IPS-20b (cell line): ENCODE measurements around the gene ENTPD7.
A peak's percentile ranks its signal among the peaks of the same experiment; 100 is the strongest.
"Not testable (repeated sequence)": the region's sequence is repeated elsewhere in the genome, so short reads cannot be mapped to it uniquely, and the experiment has no call there.

Experiments used
- H3K27ac ChIP-seq: one replicate; pipeline ENCODE4 v1.5.1; 2013; ENCODE audit warnings: low read length
- H3K27me3 ChIP-seq: 2 replicates; pipeline ENCODE4 v1.6.1; 2013; ENCODE audit warnings: mild to moderate bottlenecking, low read length, inconsistent platforms; ENCODE audit not compliant: insufficient read depth
- H3K36me3 ChIP-seq: 2 replicates; pipeline ENCODE4 v1.6.1; 2013; ENCODE audit warnings: low read depth, mild to moderate bottlenecking, inconsistent platforms, low read length, moderate library complexity; ENCODE audit not compliant: insufficient read depth
- H3K4me1 ChIP-seq: 2 replicates; pipeline ENCODE4 v1.6.1; 2013; ENCODE audit warnings: mild to moderate bottlenecking, control low read depth, inconsistent platforms, low read length, moderate library complexity; ENCODE audit not compliant: insufficient read depth
- H3K4me3 ChIP-seq: 2 replicates; pipeline ENCODE4 v1.5.1; 2013; ENCODE audit warnings: mild to moderate bottlenecking, low read length, inconsistent platforms
- H3K9ac ChIP-seq: 2 replicates; pipeline ENCODE4 v1.6.1; 2013; ENCODE audit warnings: low read depth, mild to moderate bottlenecking, inconsistent platforms, low read length, moderate library complexity
- H3K9me3 ChIP-seq: 2 replicates; pipeline ENCODE4 v1.6.1; 2013; ENCODE audit warnings: mild to moderate bottlenecking, low read depth, low read length, inconsistent platforms; ENCODE audit not compliant: insufficient read depth

ENTPD7 gene

GRCh38 chr10:99708428-99709012, 49.2 kb downstream of the ENTPD7 start:
- Histone ChIP-seq H3K27me3 (no peaks in the 10 kb centered on the region), H3K36me3 (peaks cover 62% of the 10 kb centered on the region), H3K4me1 (no peaks in the 10 kb centered on the region), H3K9ac (no peak overlapping the region), H3K4me3 (no peak overlapping the region), H3K27ac (no peak overlapping the region), H3K9me3 (no peaks in the 10 kb centered on the region)

GRCh38 chr10:99709480-99710229, 50.3 kb downstream of the ENTPD7 start:
- Histone ChIP-seq H3K27ac (no peak overlapping the region), H3K9ac (no peak overlapping the region), H3K27me3 (no peaks in the 10 kb centered on the region), H3K9me3 (no peaks in the 10 kb centered on the region), H3K36me3 (peaks cover 62% of the 10 kb centered on the region), H3K4me3 (no peak overlapping the region), H3K4me1 (no peaks in the 10 kb centered on the region)

- Histone ChIP-seq H3K9ac (no peak overlapping the region), H3K36me3 (peaks cover 73% of the 10 kb centered on the region)
These were observed 51.9 kb downstream of the ENTPD7 start for GRCh38 chr10:99711129-99711719.

GRCh38 chr10:99714446-99714845, 55.1 kb downstream of the ENTPD7 start:
- H3K27ac ChIP-seq: no peak overlapping the region
- no peaks in the 10 kb centered on the region for H3K9me3 ChIP-seq
- H3K4me1 ChIP-seq: no peaks in the 10 kb centered on the region
- no peaks in the 10 kb centered on the region for H3K27me3 ChIP-seq
- peaks cover 91% of the 10 kb centered on the region for H3K36me3 ChIP-seq
- H3K9ac ChIP-seq: no peak overlapping the region
- no peak overlapping the region for H3K4me3 ChIP-seq

More at GRCh38 chr10:99711129-99711719, 51.9 kb downstream of the ENTPD7 start:
- Histone ChIP-seq H3K27me3 (no peaks in the 10 kb centered on the region), H3K4me1 (no peaks in the 10 kb centered on the region), H3K27ac (no peak overlapping the region), H3K9me3 (no peaks in the 10 kb centered on the region), H3K4me3 (no peak overlapping the region)

- Histone ChIP-seq H3K4me1 (no peaks in the 10 kb centered on the region), H3K27me3 (no peaks in the 10 kb centered on the region), H3K36me3 (peaks cover 85% of the 10 kb centered on the region), H3K4me3 (no peak overlapping the region), H3K9me3 (no peaks in the 10 kb centered on the region), H3K27ac (no peak overlapping the region), H3K9ac (no peak overlapping the region)
These were observed 61.1 kb downstream of the ENTPD7 start for GRCh38 chr10:99720387-99720786.

GRCh38 chr10:99730026-99730425, 70.7 kb downstream of the ENTPD7 start:
- Histone ChIP-seq H3K27me3 (no peaks in the 10 kb centered on the region), H3K9ac (no peak overlapping the region), H3K4me3 (no peak overlapping the region), H3K9me3 (no peaks in the 10 kb centered on the region), H3K36me3 (peaks cover 45% of the 10 kb centered on the region), H3K4me1 (no peaks in the 10 kb centered on the region), H3K27ac (no peak overlapping the region)

- Histone ChIP-seq H3K9me3 (no peaks in the 10 kb centered on the region), H3K4me3 (peak overlapping the region; percentile 72), H3K4me1 (no peaks in the 10 kb centered on the region), H3K9ac (peak overlapping the region; percentile 78; the same call in 1 of the 2 replicates), H3K27ac (no peak overlapping the region), H3K27me3 (no peaks in the 10 kb centered on the region), H3K36me3 (peaks cover 38% of the 10 kb centered on the region)
These were observed 72.2 kb downstream of the ENTPD7 start for GRCh38 chr10:99731306-99732032.

GRCh38 chr10:99732033-99732842, 72.9 kb downstream of the ENTPD7 start, which contains the start of the genes COX15 and CUTC:
Gene COX15, minus strand, starts transcription at chr10:99732127. Its CDS starts 78 bp downstream, at chr10:99732049.
Gene CUTC, plus strand, starts transcription at chr10:99732234. Its CDS starts 115 bp downstream, at chr10:99732349.
- Histone ChIP-seq H3K4me3 (peak within 1 kb of the TSS; percentile 72), H3K36me3 (peaks cover 38% of the 10 kb centered on the region), H3K9me3 (no peaks in the 10 kb centered on the region), H3K9ac (peak within 1 kb of the TSS; percentile 78), H3K27me3 (no peaks in the 10 kb centered on the region), H3K4me1 (no peaks in the 10 kb centered on the region), H3K27ac (no peak within 1 kb of the TSS)

- Histone ChIP-seq H3K4me3 (no peak overlapping the region), H3K27me3 (no peaks in the 10 kb centered on the region), H3K4me1 (no peaks in the 10 kb centered on the region), H3K36me3 (peaks cover 38% of the 10 kb centered on the region), H3K27ac (no peak overlapping the region), H3K9me3 (no peaks in the 10 kb centered on the region), H3K9ac (no peak overlapping the region)
These were observed 74.1 kb downstream of the ENTPD7 start for GRCh38 chr10:99733366-99733765.

- not testable (repeated sequence) for H3K27ac ChIP-seq, H3K4me3 ChIP-seq
These were observed 74.8 kb downstream of the ENTPD7 start for GRCh38 chr10:99734111-99734510.

GRCh38 chr10:99740260-99740659, 81.0 kb downstream of the ENTPD7 start:
- H3K4me1 ChIP-seq: no peaks in the 10 kb centered on the region
- H3K36me3 ChIP-seq: peaks cover 92% of the 10 kb centered on the region
- no peak overlapping the region for H3K9ac ChIP-seq
- H3K27me3 ChIP-seq: no peaks in the 10 kb centered on the region
- H3K27ac ChIP-seq: no peak overlapping the region
- peaks cover 5% of the 10 kb centered on the region; the same call in 1 of the 2 replicates for H3K9me3 ChIP-seq
- no peak overlapping the region for H3K4me3 ChIP-seq

More at GRCh38 chr10:99734111-99734510, 74.8 kb downstream of the ENTPD7 start:
- not testable (repeated sequence) for H3K27me3 ChIP-seq, H3K9me3 ChIP-seq, H3K9ac ChIP-seq, H3K4me1 ChIP-seq
- H3K36me3 ChIP-seq: peaks cover 38% of the 10 kb centered on the region
